Measurements from ENCODE around the gene PLXNA4.

PLXNA4 gene

GRCh38 chr7:132430861-132431822 is 145.1 kb downstream of the PLXNA4 start:
- DNase-seq, result no peak

- DNase-seq, result no peak
Observed at GRCh38 chr7:132430041-132430855, 146.0 kb downstream of the PLXNA4 start.

GRCh38 chr7:132429181-132429580 is 147.1 kb downstream of the PLXNA4 start:
- no peak for DNase-seq

GRCh38 chr7:132428247-132428919 is 147.9 kb downstream of the PLXNA4 start:
- DNase-seq, result no peak

- DNase-seq, result no peak
Observed at GRCh38 chr7:132425942-132426341, 150.3 kb downstream of the PLXNA4 start.

- DNase-seq, result no peak
Observed at GRCh38 chr7:132424821-132425724, 151.2 kb downstream of the PLXNA4 start.

- DNase-seq, result no peak
Observed at GRCh38 chr7:132424277-132424676, 152.0 kb downstream of the PLXNA4 start.

GRCh38 chr7:132423594-132424200 is 152.6 kb downstream of the PLXNA4 start:
- no peak for DNase-seq

- no peak for DNase-seq
Observed at GRCh38 chr7:132422502-132423111, 153.7 kb downstream of the PLXNA4 start.

- no peak for DNase-seq
Observed at GRCh38 chr7:132420527-132420926, 155.7 kb downstream of the PLXNA4 start.

GRCh38 chr7:132419542-132419941 is 156.7 kb downstream of the PLXNA4 start:
- DNase-seq, result no peak

GRCh38 chr7:132418840-132419239 is 157.4 kb downstream of the PLXNA4 start:
- peak; percentile 9 for DNase-seq

GRCh38 chr7:132417103-132417906 is 159.0 kb downstream of the PLXNA4 start:
- DNase-seq, result no peak

- DNase-seq, result no peak
Observed at GRCh38 chr7:132416395-132416794, 159.9 kb downstream of the PLXNA4 start.

GRCh38 chr7:132415259-132415658 is 161.0 kb downstream of the PLXNA4 start:
- DNase-seq, result no peak

- no peak for DNase-seq
Observed at GRCh38 chr7:132414857-132415256, 161.4 kb downstream of the PLXNA4 start.

- DNase-seq, result no peak
Observed at GRCh38 chr7:132412435-132412834, 163.8 kb downstream of the PLXNA4 start.

- DNase-seq, result no peak
Observed at GRCh38 chr7:132410861-132411541, 165.3 kb downstream of the PLXNA4 start.

- DNase-seq, result no peak
Observed at GRCh38 chr7:132410385-132410784, 165.9 kb downstream of the PLXNA4 start.

- no peak for DNase-seq
Observed at GRCh38 chr7:132407764-132408163, 168.5 kb downstream of the PLXNA4 start.
